ENCODE measurements around the gene PLCD4. TPM values are rescaled to one million over a fixed set of nuclear protein-coding genes. Genes with fewer than 3 reads are reported as not detected.

Gene PLCD4
- total and polyA plus RNA-seq, 4 donors, result 7.0 to 12.8 (median 8.7) TPM

DNA sequence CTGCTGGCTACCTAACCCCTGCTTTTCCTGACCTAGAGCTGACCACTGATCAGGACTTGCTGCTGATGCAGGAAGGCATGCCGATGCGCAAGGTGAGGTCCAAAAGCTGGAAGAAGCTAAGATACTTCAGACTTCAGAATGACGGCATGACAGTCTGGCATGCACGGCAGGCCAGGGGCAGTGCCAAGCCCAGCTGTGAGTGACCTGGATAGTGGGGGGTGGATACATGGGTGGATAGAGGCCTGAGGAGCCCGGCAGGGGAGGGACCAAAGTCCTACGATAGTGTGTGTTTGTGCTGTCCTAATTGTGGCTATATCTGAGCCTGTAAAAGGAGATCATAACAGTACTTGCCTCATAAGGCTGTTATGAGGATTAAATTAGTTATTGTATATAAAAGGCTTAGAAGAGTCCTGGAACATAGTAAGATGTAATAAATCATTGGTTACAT is 8.2 kb downstream of the PLCD4 start:
- H3K9me3 ChIP-seq (ENCODE audit: control insufficient read depth, insufficient read depth, low read length), result no peaks in the 10 kb centered on the region
- H3K4me3 ChIP-seq (ENCODE audit: low read depth, low read length), result no peak overlapping the region
- H3K27me3 ChIP-seq (ENCODE audit: control insufficient read depth, insufficient read depth, low read length), result no peaks in the 10 kb centered on the region
- no peaks in the 10 kb centered on the region for H3K4me1 ChIP-seq (ENCODE audit: control insufficient read depth, insufficient read depth, low read length)
- H3K36me3 ChIP-seq (ENCODE audit: control insufficient read depth, insufficient read depth, low read length), result no peaks in the 10 kb centered on the region
- DNase-seq (ENCODE audit: low read depth in 4 of 6, low spot score in 6 of 6), result no peak
- H3K27ac ChIP-seq (ENCODE audit: low read depth, low read length), result no peak overlapping the region
- WGBS (ENCODE audit: insufficient coverage), result 88% methylated on average over 6 of the region's 6 CpGs

DNA sequence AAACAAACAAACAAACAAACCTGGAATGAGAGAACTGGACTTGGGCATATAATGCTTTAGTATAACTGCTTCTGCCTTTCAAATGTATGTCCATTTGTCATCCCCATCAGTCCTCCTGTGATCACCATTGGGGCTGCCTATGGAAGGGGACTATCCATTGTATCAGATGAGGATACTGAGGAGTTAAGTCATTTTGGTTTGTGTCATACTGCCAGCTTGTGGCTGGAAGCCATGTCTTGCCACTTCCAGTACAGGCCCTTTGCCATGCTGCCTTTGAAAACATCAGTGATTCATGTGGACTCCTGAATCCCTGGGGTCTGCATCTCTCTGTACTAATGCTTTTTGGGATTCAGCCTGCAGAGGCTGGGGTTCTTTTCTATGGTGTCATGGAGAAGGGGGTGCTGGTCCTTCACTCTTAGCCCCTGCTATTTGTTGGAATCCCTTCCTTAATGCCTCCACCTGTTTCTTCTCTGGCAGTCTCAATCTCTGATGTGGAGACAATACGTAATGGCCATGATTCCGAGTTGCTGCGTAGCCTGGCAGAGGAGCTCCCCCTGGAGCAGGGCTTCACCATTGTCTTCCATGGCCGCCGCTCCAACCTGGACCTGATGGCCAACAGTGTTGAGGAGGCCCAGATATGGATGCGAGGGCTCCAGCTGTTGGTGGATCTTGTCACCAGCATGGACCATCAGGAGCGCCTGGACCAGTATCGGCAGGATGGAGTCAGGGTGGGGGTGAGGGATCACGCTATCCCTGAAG is 10.6 kb downstream of the PLCD4 start:
- Histone ChIP-seq H3K27me3 (ENCODE audit: control insufficient read depth, insufficient read depth, low read length) (no peaks in the 10 kb centered on the region), H3K9me3 (ENCODE audit: control insufficient read depth, insufficient read depth, low read length) (no peaks in the 10 kb centered on the region), H3K36me3 (ENCODE audit: control insufficient read depth, insufficient read depth, low read length) (no peaks in the 10 kb centered on the region), H3K4me1 (ENCODE audit: control insufficient read depth, insufficient read depth, low read length) (no peaks in the 10 kb centered on the region), H3K4me3 (ENCODE audit: low read depth, low read length) (no peak overlapping the region), H3K27ac (ENCODE audit: low read depth, low read length) (no peak overlapping the region)
- DNase-seq (ENCODE audit: low read depth in 4 of 6, low spot score in 6 of 6), result peak in 1 of 6 donors; percentile 17
- 88% methylated on average over 9 of the region's 9 CpGs for WGBS (ENCODE audit: insufficient coverage)

DNA sequence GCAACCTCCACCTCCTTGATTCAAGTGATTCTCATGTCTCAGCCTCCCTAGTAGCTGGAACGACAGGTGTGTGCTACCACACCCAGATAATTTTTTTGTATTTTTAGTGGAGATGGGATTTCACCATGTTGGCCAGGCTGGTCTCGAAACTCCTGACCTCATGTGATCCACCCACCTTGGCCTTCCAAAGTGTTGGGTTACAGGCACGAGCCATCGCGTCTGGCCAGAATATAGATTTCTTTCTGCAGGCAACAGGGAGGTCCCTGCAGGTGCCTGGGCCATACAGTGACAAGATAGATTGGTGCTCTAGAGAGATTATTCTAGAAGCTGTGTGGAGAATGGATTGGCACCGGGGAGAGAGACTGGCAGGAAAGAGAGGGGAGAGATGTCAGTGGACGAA is 13.3 kb downstream of the PLCD4 start:
- H3K27ac ChIP-seq (ENCODE audit: low read depth, low read length), result no peak overlapping the region

DNA sequence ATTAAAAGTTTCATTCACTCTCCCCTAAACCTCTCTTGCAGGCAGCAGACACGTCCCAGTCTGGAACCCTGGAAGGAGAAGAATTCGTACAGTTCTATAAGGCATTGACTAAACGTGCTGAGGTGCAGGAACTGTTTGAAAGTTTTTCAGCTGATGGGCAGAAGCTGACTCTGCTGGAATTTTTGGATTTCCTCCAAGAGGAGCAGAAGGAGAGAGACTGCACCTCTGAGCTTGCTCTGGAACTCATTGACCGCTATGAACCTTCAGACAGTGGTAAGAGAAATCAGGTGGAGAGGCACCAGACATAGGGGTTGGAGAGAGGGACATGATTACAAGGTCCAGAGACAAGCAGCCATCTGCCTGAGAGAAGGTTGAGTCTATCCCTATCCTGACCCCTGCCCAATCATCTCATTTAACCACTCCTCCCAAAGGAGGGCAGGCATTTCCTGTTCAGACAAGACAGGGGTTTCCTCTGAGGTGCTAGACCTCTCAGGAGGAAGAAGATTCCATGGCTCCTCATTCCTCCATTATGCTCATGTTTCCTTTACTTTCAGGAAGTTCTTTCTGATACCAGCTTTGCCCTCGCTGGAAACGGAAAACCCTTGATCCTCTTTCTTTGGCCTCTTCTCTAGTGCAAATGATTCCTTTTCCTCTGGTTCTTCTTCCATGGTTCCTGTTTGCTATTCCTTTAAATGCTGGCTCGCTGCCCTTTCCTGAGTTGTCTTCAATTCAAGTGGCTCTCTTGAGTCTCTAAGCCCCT is 15.1 kb downstream of the PLCD4 start:
- Histone ChIP-seq H3K9me3 (ENCODE audit: control insufficient read depth, insufficient read depth, low read length) (no peaks in the 10 kb centered on the region), H3K4me1 (ENCODE audit: control insufficient read depth, insufficient read depth, low read length) (no peaks in the 10 kb centered on the region), H3K4me3 (ENCODE audit: low read depth, low read length) (no peak overlapping the region), H3K36me3 (ENCODE audit: control insufficient read depth, insufficient read depth, low read length) (no peaks in the 10 kb centered on the region), H3K27me3 (ENCODE audit: control insufficient read depth, insufficient read depth, low read length) (no peaks in the 10 kb centered on the region), H3K27ac (ENCODE audit: low read depth, low read length) (no peak overlapping the region)
- DNase-seq (ENCODE audit: low read depth in 4 of 6, low spot score in 6 of 6), result peak in 2 of 6 donors; percentile 3 to 15
- WGBS (ENCODE audit: insufficient coverage), result 76% methylated on average over 5 of the region's 7 CpGs

More for the DNA sequence above, 13.3 kb downstream of the PLCD4 start:
- no peak overlapping the region for H3K4me3 ChIP-seq (ENCODE audit: low read depth, low read length)
- no peaks in the 10 kb centered on the region for H3K36me3 ChIP-seq (ENCODE audit: control insufficient read depth, insufficient read depth, low read length)
- no peaks in the 10 kb centered on the region for H3K4me1 ChIP-seq (ENCODE audit: control insufficient read depth, insufficient read depth, low read length)
- no peaks in the 10 kb centered on the region for H3K27me3 ChIP-seq (ENCODE audit: control insufficient read depth, insufficient read depth, low read length)
- H3K9me3 ChIP-seq (ENCODE audit: control insufficient read depth, insufficient read depth, low read length), result no peaks in the 10 kb centered on the region
- 100% methylated on average over 1 of the region's 7 CpGs for WGBS (ENCODE audit: insufficient coverage)
- DNase-seq (ENCODE audit: low read depth in 4 of 6, low spot score in 6 of 6), result no peak

DNA sequence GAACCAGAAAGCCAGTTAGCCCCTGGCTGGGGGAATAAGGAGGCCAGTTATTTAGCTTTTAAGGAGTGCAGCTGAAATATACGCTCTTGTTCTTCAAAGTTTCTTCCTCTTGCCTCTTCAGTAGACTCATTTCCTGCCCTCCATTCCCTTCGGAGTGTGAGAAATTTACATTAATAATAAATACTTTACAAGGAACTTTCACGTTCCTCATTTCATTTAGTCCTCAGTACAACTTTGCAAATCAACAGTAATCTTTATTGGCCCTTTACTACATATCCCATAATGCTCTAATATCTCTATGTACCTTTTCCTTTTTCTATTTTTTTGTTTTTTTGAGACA is 15.6 kb downstream of the PLCD4 start:
- Histone ChIP-seq H3K27ac (ENCODE audit: low read depth, low read length) (no peak overlapping the region), H3K9me3 (ENCODE audit: control insufficient read depth, insufficient read depth, low read length) (no peaks in the 10 kb centered on the region), H3K27me3 (ENCODE audit: control insufficient read depth, insufficient read depth, low read length) (no peaks in the 10 kb centered on the region), H3K4me1 (ENCODE audit: control insufficient read depth, insufficient read depth, low read length) (no peaks in the 10 kb centered on the region), H3K4me3 (ENCODE audit: low read depth, low read length) (no peak overlapping the region), H3K36me3 (ENCODE audit: control insufficient read depth, insufficient read depth, low read length) (no peaks in the 10 kb centered on the region)
- WGBS (ENCODE audit: insufficient coverage), result 100% methylated on average over 1 of the region's 3 CpGs
- no peak for DNase-seq (ENCODE audit: low read depth in 4 of 6, low spot score in 6 of 6)

DNA sequence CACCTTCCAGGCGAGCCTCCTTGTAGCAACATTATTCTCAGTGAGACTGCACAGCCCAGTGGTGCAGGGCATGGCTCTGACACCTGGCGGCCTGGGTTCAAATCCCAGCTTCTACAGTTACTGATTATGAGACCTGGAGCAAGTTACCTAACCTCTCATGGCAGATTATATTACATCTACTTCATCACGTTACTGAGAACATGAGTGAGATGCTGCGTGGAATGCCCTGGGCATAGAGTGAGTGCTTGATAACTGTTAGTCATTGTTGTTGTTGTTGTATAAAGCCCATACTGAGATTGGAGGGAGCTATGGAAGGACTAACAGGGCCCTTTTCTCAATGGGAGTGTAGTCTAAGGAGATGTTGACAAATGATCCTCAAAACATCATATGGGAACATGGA is 18.7 kb downstream of the PLCD4 start:
- H3K27ac ChIP-seq (ENCODE audit: low read depth, low read length), result no peak overlapping the region
- H3K9me3 ChIP-seq (ENCODE audit: control insufficient read depth, insufficient read depth, low read length), result no peaks in the 10 kb centered on the region
- no peaks in the 10 kb centered on the region for H3K4me1 ChIP-seq (ENCODE audit: control insufficient read depth, insufficient read depth, low read length)
- H3K36me3 ChIP-seq (ENCODE audit: control insufficient read depth, insufficient read depth, low read length), result no peaks in the 10 kb centered on the region
- no peak for DNase-seq (ENCODE audit: low read depth in 4 of 6, low spot score in 6 of 6)
- H3K4me3 ChIP-seq (ENCODE audit: low read depth, low read length), result no peak overlapping the region
- WGBS (ENCODE audit: insufficient coverage), result 97% methylated on average over 3 of the region's 4 CpGs
- H3K27me3 ChIP-seq (ENCODE audit: control insufficient read depth, insufficient read depth, low read length), result no peaks in the 10 kb centered on the region

DNA sequence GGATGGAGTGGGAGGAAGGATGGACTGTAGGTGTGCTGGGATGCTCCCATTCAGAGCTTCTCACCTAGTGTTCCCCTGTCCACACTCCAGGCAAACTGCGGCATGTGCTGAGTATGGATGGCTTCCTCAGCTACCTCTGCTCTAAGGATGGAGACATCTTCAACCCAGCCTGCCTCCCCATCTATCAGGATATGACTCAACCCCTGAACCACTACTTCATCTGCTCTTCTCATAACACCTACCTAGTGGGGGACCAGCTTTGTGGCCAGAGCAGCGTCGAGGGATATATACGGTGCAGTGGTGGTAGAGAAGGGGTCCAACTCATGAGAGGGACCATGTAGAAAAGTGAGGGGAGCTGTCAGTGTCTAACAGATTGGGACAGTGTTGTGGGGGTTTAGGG is 20.2 kb downstream of the PLCD4 start:
- no peak for DNase-seq (ENCODE audit: low read depth in 4 of 6, low spot score in 6 of 6)
- no peaks in the 10 kb centered on the region for H3K27me3 ChIP-seq (ENCODE audit: control insufficient read depth, insufficient read depth, low read length)
- peaks cover 3% of the 10 kb centered on the region for H3K36me3 ChIP-seq (ENCODE audit: control insufficient read depth, insufficient read depth, low read length)
- H3K4me3 ChIP-seq (ENCODE audit: low read depth, low read length), result no peak overlapping the region
- no peaks in the 10 kb centered on the region for H3K4me1 ChIP-seq (ENCODE audit: control insufficient read depth, insufficient read depth, low read length)
- no peaks in the 10 kb centered on the region for H3K9me3 ChIP-seq (ENCODE audit: control insufficient read depth, insufficient read depth, low read length)
- H3K27ac ChIP-seq (ENCODE audit: low read depth, low read length), result no peak overlapping the region
- 90% methylated on average over 4 of the region's 4 CpGs for WGBS (ENCODE audit: insufficient coverage)

DNA sequence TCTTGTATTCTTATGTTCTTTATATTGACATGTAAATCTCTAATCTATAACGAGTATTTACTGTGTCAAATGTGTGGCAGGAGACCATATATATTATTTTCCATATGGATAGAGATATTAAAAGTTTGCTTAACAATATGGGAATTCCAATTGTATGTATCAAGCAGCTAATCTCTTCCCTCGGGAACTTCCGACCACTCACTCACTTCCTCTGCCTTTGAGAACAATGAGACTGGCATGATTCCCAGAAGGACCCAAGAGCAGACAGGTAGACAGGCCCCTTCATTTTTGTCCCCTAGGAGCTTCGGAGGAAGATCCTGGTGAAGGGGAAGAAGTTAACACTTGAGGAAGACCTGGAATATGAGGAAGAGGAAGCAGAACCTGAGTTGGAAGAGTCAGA is 24.1 kb downstream of the PLCD4 start:
- Histone ChIP-seq H3K27ac (ENCODE audit: low read depth, low read length) (no peak overlapping the region), H3K4me3 (ENCODE audit: low read depth, low read length) (no peak overlapping the region), H3K36me3 (ENCODE audit: control insufficient read depth, insufficient read depth, low read length) (peaks cover 24% of the 10 kb centered on the region), H3K27me3 (ENCODE audit: control insufficient read depth, insufficient read depth, low read length) (no peaks in the 10 kb centered on the region), H3K4me1 (ENCODE audit: control insufficient read depth, insufficient read depth, low read length) (no peaks in the 10 kb centered on the region), H3K9me3 (ENCODE audit: control insufficient read depth, insufficient read depth, low read length) (no peaks in the 10 kb centered on the region)
- whole genome bisulfite sequencing (ENCODE audit: insufficient coverage), result 92% methylated on average over 1 of the region's 4 CpGs
- no peak for DNase-seq (ENCODE audit: low read depth in 4 of 6, low spot score in 6 of 6)

DNA sequence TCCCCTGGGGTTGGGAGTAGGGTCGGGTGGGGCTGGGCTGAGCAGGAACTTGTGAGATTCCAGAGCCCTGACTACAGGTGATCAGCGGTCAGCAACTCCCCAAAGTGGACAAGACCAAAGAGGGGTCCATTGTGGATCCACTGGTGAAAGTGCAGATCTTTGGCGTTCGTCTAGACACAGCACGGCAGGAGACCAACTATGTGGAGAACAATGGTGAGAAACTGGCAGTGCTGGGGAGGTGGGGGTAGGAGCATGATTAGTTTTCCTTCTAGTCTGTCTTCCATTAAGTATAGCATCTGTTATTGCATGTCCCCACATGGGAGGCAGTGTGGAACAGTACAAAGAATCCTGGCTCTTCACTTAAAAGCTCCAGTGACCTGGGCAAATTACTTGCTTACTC is 28.0 kb downstream of the PLCD4 start:
- Histone ChIP-seq H3K27ac (ENCODE audit: low read depth, low read length) (no peak overlapping the region), H3K9me3 (ENCODE audit: control insufficient read depth, insufficient read depth, low read length) (no peaks in the 10 kb centered on the region), H3K27me3 (ENCODE audit: control insufficient read depth, insufficient read depth, low read length) (no peaks in the 10 kb centered on the region), H3K4me3 (ENCODE audit: low read depth, low read length) (no peak overlapping the region), H3K36me3 (ENCODE audit: control insufficient read depth, insufficient read depth, low read length) (peaks cover 60% of the 10 kb centered on the region), H3K4me1 (ENCODE audit: control insufficient read depth, insufficient read depth, low read length) (no peaks in the 10 kb centered on the region)
- DNase-seq (ENCODE audit: low read depth in 4 of 6, low spot score in 6 of 6), result no peak
- WGBS (ENCODE audit: insufficient coverage), result 100% methylated on average over 2 of the region's 5 CpGs

DNA sequence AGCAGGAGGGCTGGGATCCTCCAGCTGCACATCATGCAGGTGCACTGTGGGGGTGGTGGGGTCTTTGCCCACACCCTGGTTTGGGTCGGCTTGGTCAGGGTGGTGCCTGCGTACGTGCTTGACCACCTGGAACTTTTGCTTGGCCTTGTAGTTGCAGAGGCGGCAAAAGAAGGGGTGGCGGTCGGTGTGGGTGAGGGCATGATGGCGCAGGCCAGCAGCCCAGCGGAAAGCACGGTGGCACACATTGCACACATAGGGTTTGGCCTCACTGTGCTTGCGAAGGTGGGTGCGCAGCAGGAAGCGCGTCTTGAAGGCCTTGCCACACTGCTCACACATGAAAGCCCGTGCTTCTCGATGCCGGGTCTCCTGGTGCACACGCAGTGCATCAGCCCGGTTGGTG is 30.7 kb downstream of the PLCD4 start:
- H3K27ac ChIP-seq (ENCODE audit: low read depth, low read length), result no peak overlapping the region
- no peaks in the 10 kb centered on the region for H3K9me3 ChIP-seq (ENCODE audit: control insufficient read depth, insufficient read depth, low read length)
- no peak overlapping the region for H3K4me3 ChIP-seq (ENCODE audit: low read depth, low read length)
- peaks cover 82% of the 10 kb centered on the region for H3K36me3 ChIP-seq (ENCODE audit: control insufficient read depth, insufficient read depth, low read length)
- 98% methylated on average over 18 of the region's 18 CpGs for WGBS (ENCODE audit: insufficient coverage)
- DNase-seq (ENCODE audit: low read depth in 4 of 6, low spot score in 6 of 6), result no peak
- no peaks in the 10 kb centered on the region for H3K4me1 ChIP-seq (ENCODE audit: control insufficient read depth, insufficient read depth, low read length)
- H3K27me3 ChIP-seq (ENCODE audit: control insufficient read depth, insufficient read depth, low read length), result no peaks in the 10 kb centered on the region

Data from spinal cord (tissue), 10 donors.